ENCODE results near the gene IRF5. TPM values are rescaled to one million over a fixed set of nuclear protein-coding genes. Genes with fewer than 3 reads are reported as not detected.

Gene IRF5
- total RNA-seq, 1 donor: under 0.01 TPM

DNA sequence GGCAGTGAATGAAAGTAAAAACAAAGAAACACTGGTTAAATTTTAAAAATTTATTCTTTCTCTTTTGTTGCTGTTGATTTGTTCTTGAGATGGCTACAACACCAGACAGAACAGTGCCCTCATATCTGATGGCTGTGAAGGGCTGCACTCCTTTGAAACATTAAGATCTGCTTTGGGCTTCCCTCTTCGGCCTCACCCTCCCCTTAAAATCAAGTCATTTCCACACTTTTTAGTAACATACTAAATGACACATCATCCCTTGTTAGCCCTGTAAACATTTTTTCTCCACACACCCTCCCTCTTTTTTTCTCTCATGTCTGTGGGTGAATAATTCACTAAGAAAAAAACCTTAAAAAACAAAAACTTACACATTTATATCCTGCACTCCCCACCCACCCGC is 16.4 kb downstream of the IRF5 start:
- H3K4me1 ChIP-seq (ENCODE audit: insufficient read depth, low read length): peaks cover 8% of the 10 kb centered on the region
- no peak for DNase-seq (ENCODE audit: insufficient read length, low spot score, missing footprints)
- H2AFZ ChIP-seq (ENCODE audit: low read length): no peak overlapping the region
- TF ChIP-seq, protein P1, sequence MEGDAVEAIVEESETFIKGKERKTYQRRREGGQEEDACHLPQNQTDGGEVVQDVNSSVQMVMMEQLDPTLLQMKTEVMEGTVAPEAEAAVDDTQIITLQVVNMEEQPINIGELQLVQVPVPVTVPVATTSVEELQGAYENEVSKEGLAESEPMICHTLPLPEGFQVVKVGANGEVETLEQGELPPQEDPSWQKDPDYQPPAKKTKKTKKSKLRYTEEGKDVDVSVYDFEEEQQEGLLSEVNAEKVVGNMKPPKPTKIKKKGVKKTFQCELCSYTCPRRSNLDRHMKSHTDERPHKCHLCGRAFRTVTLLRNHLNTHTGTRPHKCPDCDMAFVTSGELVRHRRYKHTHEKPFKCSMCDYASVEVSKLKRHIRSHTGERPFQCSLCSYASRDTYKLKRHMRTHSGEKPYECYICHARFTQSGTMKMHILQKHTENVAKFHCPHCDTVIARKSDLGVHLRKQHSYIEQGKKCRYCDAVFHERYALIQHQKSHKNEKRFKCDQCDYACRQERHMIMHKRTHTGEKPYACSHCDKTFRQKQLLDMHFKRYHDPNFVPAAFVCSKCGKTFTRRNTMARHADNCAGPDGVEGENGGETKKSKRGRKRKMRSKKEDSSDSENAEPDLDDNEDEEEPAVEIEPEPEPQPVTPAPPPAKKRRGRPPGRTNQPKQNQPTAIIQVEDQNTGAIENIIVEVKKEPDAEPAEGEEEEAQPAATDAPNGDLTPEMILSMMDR (IDR thresholded peaks at IDR 0.05; ENCODE audit: extremely low read depth, low read depth, low read length): no peak
- no peaks in the 10 kb centered on the region for H3K79me2 ChIP-seq (ENCODE audit: insufficient read depth, low read length)
- H3K27me3 ChIP-seq (ENCODE audit: insufficient read depth, low read length): no peaks in the 10 kb centered on the region
- H3K4me2 ChIP-seq (ENCODE audit: insufficient read depth, low read length): no peak overlapping the region
- no peak overlapping the region for H3K4me3 ChIP-seq (ENCODE audit: insufficient read depth, low read length)
- no peaks in the 10 kb centered on the region for H3K9me3 ChIP-seq (ENCODE audit: low read depth, low read length)
- H3K27ac ChIP-seq (ENCODE audit: low read depth, low read length): no peak overlapping the region
- H3K36me3 ChIP-seq (ENCODE audit: insufficient read depth, low read length): peaks cover 45% of the 10 kb centered on the region
- no peaks in the 10 kb centered on the region for H4K20me1 ChIP-seq (ENCODE audit: insufficient read depth, low read length)

DNA sequence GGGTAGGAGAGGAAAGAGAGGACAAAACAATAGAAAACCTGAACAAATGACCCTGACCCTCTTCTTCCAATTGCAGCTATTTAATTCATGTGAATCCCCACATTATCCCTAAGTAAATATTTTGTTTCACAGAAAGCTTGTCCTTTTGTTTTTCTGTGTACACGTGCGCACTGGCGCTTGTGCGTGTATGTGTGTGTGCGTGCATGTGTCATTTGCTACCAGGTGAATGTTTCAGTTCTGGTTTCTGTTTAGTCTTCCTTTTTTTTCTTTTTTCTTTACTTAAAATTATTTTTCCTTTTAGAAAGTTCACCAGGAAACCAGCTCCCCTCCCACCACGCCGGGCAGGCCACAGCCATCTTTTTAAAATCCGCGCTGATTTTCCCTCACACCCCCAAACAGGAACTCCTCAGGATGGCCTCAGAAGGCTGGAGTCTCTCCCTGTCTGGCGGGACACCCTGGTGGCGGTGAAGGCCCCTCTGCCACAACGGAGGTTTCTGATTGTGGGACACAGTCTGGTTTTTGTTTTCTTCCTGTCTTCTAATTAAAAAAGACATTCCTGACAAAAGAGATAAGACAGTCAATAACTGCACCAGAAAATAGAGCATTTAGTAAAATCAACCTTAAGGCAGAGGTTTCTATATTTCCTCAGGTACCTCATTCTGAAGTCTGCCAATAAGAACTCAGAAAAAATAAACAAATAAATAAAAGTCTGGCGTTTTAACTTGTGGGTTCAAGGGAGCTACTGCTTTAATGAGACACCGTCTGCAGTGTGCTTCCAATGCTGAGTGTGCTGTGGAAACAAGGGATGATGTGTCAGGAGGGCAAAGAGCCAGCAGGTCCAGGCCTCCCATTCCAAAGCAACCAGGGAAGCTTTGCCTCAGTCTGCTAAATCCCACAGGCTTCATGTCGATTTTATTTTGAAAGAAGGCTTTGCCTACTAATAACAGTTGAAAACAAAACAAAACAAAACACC is 17.4 kb downstream of the IRF5 start:
- TF ChIP-seq, protein P1 (IDR thresholded peaks at IDR 0.05; ENCODE audit: extremely low read depth, low read depth, low read length): no peak
- no peak overlapping the region for H2AFZ ChIP-seq (ENCODE audit: low read length)
- H3K4me1 ChIP-seq (ENCODE audit: insufficient read depth, low read length): peaks cover 8% of the 10 kb centered on the region
- H3K4me3 ChIP-seq (ENCODE audit: insufficient read depth, low read length): no peak overlapping the region
- peak; percentile 95 for DNase-seq (ENCODE audit: insufficient read length, low spot score, missing footprints)
- H4K20me1 ChIP-seq (ENCODE audit: insufficient read depth, low read length): no peaks in the 10 kb centered on the region
- no peaks in the 10 kb centered on the region for H3K9me3 ChIP-seq (ENCODE audit: low read depth, low read length)
- no peaks in the 10 kb centered on the region for H3K79me2 ChIP-seq (ENCODE audit: insufficient read depth, low read length)
- no peak overlapping the region for H3K4me2 ChIP-seq (ENCODE audit: insufficient read depth, low read length)
- H3K27me3 ChIP-seq (ENCODE audit: insufficient read depth, low read length): no peaks in the 10 kb centered on the region
- H3K27ac ChIP-seq (ENCODE audit: low read depth, low read length): no peak overlapping the region
- peaks cover 48% of the 10 kb centered on the region for H3K36me3 ChIP-seq (ENCODE audit: insufficient read depth, low read length)

DNA sequence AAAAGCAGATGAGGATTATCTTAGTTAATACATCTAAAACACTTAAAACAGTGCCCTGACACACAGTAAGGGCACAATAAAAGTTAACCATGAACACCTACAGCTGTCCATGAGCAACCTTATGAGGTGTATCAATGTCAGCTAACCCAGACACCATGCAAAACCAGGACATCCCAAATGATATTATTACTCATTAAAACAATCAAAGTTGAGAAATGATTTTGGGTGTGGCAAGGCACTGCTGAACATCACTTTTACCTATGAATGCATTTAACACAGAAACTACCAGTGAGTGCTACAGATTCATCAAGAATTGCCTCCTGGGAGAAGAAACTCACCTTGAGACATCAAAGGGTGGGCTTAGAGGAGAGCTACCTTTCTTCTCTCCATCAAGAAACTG is 18.3 kb downstream of the IRF5 start:
- H3K27ac ChIP-seq (ENCODE audit: low read depth, low read length): no peak overlapping the region
- H2AFZ ChIP-seq (ENCODE audit: low read length): no peak overlapping the region
- H3K36me3 ChIP-seq (ENCODE audit: insufficient read depth, low read length): peaks cover 51% of the 10 kb centered on the region
- no peak overlapping the region for H3K4me3 ChIP-seq (ENCODE audit: insufficient read depth, low read length)
- TF ChIP-seq, protein P1 (IDR thresholded peaks at IDR 0.05; ENCODE audit: extremely low read depth, low read depth, low read length): no peak
- no peaks in the 10 kb centered on the region for H3K9me3 ChIP-seq (ENCODE audit: low read depth, low read length)
- H3K4me1 ChIP-seq (ENCODE audit: insufficient read depth, low read length): peaks cover 8% of the 10 kb centered on the region
- no peak for DNase-seq (ENCODE audit: insufficient read length, low spot score, missing footprints)
- no peaks in the 10 kb centered on the region for H3K27me3 ChIP-seq (ENCODE audit: insufficient read depth, low read length)
- no peak overlapping the region for H3K4me2 ChIP-seq (ENCODE audit: insufficient read depth, low read length)
- no peaks in the 10 kb centered on the region for H4K20me1 ChIP-seq (ENCODE audit: insufficient read depth, low read length)
- H3K79me2 ChIP-seq (ENCODE audit: insufficient read depth, low read length): no peaks in the 10 kb centered on the region

DNA sequence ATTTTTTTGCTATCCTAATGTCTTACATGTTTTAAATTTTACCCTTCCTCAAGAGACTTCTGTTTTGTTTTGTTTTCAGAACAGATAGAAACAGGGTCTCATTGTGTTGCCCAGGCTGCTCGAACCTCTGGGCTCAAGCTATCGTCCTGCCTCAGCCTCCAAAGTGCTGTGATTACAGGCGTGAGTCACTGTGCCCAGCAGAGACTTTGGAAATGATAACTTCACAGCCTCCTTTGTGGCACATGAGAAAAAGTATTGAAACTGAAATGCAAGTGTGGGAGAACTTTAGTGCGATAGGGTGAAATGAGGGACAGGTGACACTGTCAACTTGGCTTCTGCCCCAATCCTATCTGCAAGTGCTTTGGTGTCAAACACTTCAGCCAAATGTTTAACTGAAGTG is 21.6 kb downstream of the IRF5 start:
- Histone ChIP-seq H3K4me2 (ENCODE audit: insufficient read depth, low read length) (no peak overlapping the region), H3K27ac (ENCODE audit: low read depth, low read length) (no peak overlapping the region), H3K36me3 (ENCODE audit: insufficient read depth, low read length) (peaks cover 40% of the 10 kb centered on the region), H2AFZ (ENCODE audit: low read length) (no peak overlapping the region), H3K4me1 (ENCODE audit: insufficient read depth, low read length) (peaks cover 19% of the 10 kb centered on the region), H3K9me3 (ENCODE audit: low read depth, low read length) (no peaks in the 10 kb centered on the region), H3K4me3 (ENCODE audit: insufficient read depth, low read length) (no peak overlapping the region), H3K27me3 (ENCODE audit: insufficient read depth, low read length) (no peaks in the 10 kb centered on the region), H3K79me2 (ENCODE audit: insufficient read depth, low read length) (no peaks in the 10 kb centered on the region), H4K20me1 (ENCODE audit: insufficient read depth, low read length) (peaks cover 7% of the 10 kb centered on the region)
- DNase-seq (ENCODE audit: insufficient read length, low spot score, missing footprints): no peak
- TF ChIP-seq, protein P1 (IDR thresholded peaks at IDR 0.05; ENCODE audit: extremely low read depth, low read depth, low read length): no peak
